Measurements from ENCODE around the gene TACR3. TPM values are rescaled to one million over a fixed set of nuclear protein-coding genes. Genes with fewer than 3 reads are reported as not detected.

Gene TACR3
- total RNA-seq, 1 experiment from 2014 or later: 0.08 TPM

DNA sequence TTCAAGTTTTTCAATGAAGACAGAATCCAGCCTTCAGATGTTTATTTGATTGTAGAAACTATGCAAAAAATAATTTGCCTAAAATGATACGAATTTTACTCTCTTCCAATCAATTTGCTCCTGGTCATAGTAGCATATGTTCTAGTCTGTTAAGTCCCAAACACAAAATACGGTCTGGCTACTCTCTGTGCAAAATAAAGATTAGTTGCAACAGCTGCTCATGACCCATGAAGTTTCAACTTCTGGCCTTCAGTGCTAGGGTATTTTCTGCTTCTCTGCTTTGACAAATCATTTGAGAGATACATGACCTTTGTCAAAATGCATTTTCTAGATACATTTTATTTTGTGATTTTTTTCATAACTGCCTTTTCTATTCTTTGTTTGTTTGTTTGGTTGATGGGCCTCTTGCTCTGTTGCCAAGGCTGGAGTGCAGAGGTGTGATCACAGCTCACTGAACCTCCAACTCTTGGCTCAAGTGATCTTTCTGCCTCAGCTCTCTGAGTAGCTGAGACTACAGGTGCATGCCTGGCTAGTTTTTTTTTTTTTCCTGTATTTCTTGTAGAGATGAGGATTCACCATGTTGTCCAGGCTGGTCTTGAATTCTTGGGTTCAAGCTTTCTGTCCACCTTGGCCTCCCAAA is 55.2 kb downstream of the TACR3 start:
- ATAC-seq: no peak
- Histone ChIP-seq H3K36me3 (ENCODE audit: control insufficient read depth, insufficient read depth, low read length) (no peaks in the 10 kb centered on the region), H3K9me3 (ENCODE audit: control insufficient read depth, insufficient read depth, low read depth, low read length) (no peaks in the 10 kb centered on the region), H3K27me3 (ENCODE audit: control insufficient read depth, insufficient read depth, low read length) (no peaks in the 10 kb centered on the region), H3K4me3 (ENCODE audit: low read depth in 2 of 2, low read length in 2 of 2) (no peak overlapping the region), H3K4me1 (ENCODE audit: control insufficient read depth, insufficient read depth, low read length) (no peaks in the 10 kb centered on the region), H3K27ac (ENCODE audit: low read length) (no peak overlapping the region)
- BruUV-seq (replicated peaks): no TSS peak
- DNase-seq (ENCODE audit: low read depth, low spot score): no peak
- ChIA-PET CTCF (no interaction called here), POLR2A (no interaction called here)
- intact Hi-C loops (cut with micrococcal nuclease; ENCODE audit: unreplicated experiment) (no loop called here), in situ Hi-C loops (cut with HindIII; ENCODE audit: low pct_unique_long_range_greater_than_20kb, low sequenced_read_pairs) (no loop called here)
- no peak for TF ChIP-seq TCF7L2 (IDR thresholded peaks at IDR 0.05; ENCODE audit: low read depth, low read length)

DNA sequence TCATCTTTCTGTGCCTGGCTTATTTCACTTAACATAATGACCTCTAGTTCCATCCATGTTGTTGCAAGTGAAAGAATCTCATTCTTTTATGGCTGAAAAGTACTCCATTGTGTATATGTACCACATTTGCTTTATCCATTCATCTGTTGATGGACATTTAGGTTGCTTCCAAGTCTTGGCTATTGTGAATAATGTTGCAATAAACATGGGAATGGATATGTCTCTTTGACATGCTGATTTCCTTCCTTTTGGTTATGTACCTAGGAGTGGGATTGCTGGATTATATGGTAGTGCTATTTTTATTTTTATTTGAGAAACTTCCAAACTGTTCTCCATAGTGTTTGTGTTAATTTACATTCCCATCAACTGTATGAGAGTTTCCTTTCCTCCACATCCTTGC is 71.2 kb downstream of the TACR3 start:
- ATAC-seq: no peak
- no peak for TF ChIP-seq TCF7L2 (IDR thresholded peaks at IDR 0.05; ENCODE audit: low read depth, low read length)
- ChIA-PET POLR2A (no interaction called here), CTCF (no interaction called here)
- H3K4me1 ChIP-seq (ENCODE audit: control insufficient read depth, insufficient read depth, low read length): no peaks in the 10 kb centered on the region
- BruUV-seq (replicated peaks): no TSS peak
- in situ Hi-C loops (cut with HindIII; ENCODE audit: low pct_unique_long_range_greater_than_20kb, low sequenced_read_pairs): no loop called here
- DNase-seq (ENCODE audit: low read depth, low spot score): no peak
- no peaks in the 10 kb centered on the region for H3K36me3 ChIP-seq (ENCODE audit: control insufficient read depth, insufficient read depth, low read length)
- intact Hi-C loops (cut with micrococcal nuclease; ENCODE audit: unreplicated experiment): no loop called here
- H3K4me3 ChIP-seq (ENCODE audit: low read depth in 2 of 2, low read length in 2 of 2): no peak overlapping the region
- H3K27me3 ChIP-seq (ENCODE audit: control insufficient read depth, insufficient read depth, low read length): no peaks in the 10 kb centered on the region
- H3K9me3 ChIP-seq (ENCODE audit: control insufficient read depth, insufficient read depth, low read depth, low read length): no peaks in the 10 kb centered on the region
- H3K27ac ChIP-seq (ENCODE audit: low read length): no peak overlapping the region

DNA sequence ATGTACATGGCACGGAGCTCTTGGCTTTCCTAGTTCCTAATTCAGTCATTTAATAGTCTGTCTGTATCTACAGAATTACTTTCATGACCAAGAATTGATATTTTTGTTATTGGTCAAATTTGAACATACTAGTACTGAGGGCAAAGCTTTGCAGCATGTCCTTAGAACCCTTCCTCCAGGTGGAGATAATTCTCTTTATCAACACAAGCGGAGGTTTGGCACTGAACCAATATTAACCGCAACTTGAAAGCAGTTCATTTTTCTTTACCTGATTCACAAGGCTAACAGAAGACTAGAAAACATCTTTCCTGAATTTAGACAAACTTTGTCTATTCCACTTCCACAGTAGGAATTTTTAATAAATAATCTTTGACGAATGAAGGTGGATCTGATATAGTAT is 73.8 kb downstream of the TACR3 start:
- ChIA-PET CTCF (no interaction called here), POLR2A (no interaction called here)
- Histone ChIP-seq H3K4me3 (ENCODE audit: low read depth in 2 of 2, low read length in 2 of 2) (no peak overlapping the region), H3K27me3 (ENCODE audit: control insufficient read depth, insufficient read depth, low read length) (no peaks in the 10 kb centered on the region), H3K4me1 (ENCODE audit: control insufficient read depth, insufficient read depth, low read length) (no peaks in the 10 kb centered on the region), H3K27ac (ENCODE audit: low read length) (no peak overlapping the region), H3K9me3 (ENCODE audit: control insufficient read depth, insufficient read depth, low read depth, low read length) (no peaks in the 10 kb centered on the region), H3K36me3 (ENCODE audit: control insufficient read depth, insufficient read depth, low read length) (no peaks in the 10 kb centered on the region)
- no peak for ATAC-seq
- TF ChIP-seq TCF7L2 (IDR thresholded peaks at IDR 0.05; ENCODE audit: low read depth, low read length) (no peak), POLR2AphosphoS5 (IDR thresholded peaks at IDR 0.05; ENCODE audit: low read depth, low read length) (no peak), SIN3A (IDR thresholded peaks at IDR 0.05; ENCODE audit: borderline replicate concordance, insufficient read depth, low read depth, low read length) (no peak)
- TF ChIP-seq, protein P1, sequence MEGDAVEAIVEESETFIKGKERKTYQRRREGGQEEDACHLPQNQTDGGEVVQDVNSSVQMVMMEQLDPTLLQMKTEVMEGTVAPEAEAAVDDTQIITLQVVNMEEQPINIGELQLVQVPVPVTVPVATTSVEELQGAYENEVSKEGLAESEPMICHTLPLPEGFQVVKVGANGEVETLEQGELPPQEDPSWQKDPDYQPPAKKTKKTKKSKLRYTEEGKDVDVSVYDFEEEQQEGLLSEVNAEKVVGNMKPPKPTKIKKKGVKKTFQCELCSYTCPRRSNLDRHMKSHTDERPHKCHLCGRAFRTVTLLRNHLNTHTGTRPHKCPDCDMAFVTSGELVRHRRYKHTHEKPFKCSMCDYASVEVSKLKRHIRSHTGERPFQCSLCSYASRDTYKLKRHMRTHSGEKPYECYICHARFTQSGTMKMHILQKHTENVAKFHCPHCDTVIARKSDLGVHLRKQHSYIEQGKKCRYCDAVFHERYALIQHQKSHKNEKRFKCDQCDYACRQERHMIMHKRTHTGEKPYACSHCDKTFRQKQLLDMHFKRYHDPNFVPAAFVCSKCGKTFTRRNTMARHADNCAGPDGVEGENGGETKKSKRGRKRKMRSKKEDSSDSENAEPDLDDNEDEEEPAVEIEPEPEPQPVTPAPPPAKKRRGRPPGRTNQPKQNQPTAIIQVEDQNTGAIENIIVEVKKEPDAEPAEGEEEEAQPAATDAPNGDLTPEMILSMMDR (IDR thresholded peaks at IDR 0.05): no peak
- TF ChIP-seq, protein P2, sequence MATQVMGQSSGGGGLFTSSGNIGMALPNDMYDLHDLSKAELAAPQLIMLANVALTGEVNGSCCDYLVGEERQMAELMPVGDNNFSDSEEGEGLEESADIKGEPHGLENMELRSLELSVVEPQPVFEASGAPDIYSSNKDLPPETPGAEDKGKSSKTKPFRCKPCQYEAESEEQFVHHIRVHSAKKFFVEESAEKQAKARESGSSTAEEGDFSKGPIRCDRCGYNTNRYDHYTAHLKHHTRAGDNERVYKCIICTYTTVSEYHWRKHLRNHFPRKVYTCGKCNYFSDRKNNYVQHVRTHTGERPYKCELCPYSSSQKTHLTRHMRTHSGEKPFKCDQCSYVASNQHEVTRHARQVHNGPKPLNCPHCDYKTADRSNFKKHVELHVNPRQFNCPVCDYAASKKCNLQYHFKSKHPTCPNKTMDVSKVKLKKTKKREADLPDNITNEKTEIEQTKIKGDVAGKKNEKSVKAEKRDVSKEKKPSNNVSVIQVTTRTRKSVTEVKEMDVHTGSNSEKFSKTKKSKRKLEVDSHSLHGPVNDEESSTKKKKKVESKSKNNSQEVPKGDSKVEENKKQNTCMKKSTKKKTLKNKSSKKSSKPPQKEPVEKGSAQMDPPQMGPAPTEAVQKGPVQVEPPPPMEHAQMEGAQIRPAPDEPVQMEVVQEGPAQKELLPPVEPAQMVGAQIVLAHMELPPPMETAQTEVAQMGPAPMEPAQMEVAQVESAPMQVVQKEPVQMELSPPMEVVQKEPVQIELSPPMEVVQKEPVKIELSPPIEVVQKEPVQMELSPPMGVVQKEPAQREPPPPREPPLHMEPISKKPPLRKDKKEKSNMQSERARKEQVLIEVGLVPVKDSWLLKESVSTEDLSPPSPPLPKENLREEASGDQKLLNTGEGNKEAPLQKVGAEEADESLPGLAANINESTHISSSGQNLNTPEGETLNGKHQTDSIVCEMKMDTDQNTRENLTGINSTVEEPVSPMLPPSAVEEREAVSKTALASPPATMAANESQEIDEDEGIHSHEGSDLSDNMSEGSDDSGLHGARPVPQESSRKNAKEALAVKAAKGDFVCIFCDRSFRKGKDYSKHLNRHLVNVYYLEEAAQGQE (IDR thresholded peaks at IDR 0.05; ENCODE audit: insufficient read depth in 1 of 2, low read depth in 2 of 2, low read length in 1 of 2): no peak
- in situ Hi-C loops (cut with HindIII; ENCODE audit: low pct_unique_long_range_greater_than_20kb, low sequenced_read_pairs) (no loop called here), intact Hi-C loops (cut with micrococcal nuclease; ENCODE audit: unreplicated experiment) (no loop called here)
- no peak for DNase-seq (ENCODE audit: low read depth, low spot score)
- no TSS peak for BruUV-seq (replicated peaks)

Data from Panc1 (cell line).